ENCODE measurements around the gene FOXN4. TPM values are rescaled to one million over a fixed set of nuclear protein-coding genes. Genes with fewer than 3 reads are reported as not detected.
A peak's percentile ranks its signal among the peaks of the same experiment; 100 is the strongest.

The FOXN4 gene
- total RNA-seq, 1 experiment from 2014 or later: 0.37 TPM

GRCh38 chr12:109293106-109293505, 16.0 kb downstream of the FOXN4 start:
- no peaks in the 10 kb centered on the region for H3K9me3 Mint-ChIP-seq
- H3K27me3 Mint-ChIP-seq (ENCODE audit: low read depth): peaks cover 4% of the 10 kb centered on the region; the same call in 1 of the 2 replicates
- H3K4me1 Mint-ChIP-seq: peaks cover 16% of the 10 kb centered on the region
- H3K27ac Mint-ChIP-seq: no peak overlapping the region; the same call in 1 of the 2 replicates
- DNase-seq (ENCODE audit: low spot score) (no peak), ATAC-seq (no peak)
- POLR2A ChIA-PET: no interaction called here
- CTCF ChIA-PET: interaction anchor here (1.9 kb wide), 1 partner anchor 15 kb away, joined by 4 read pairs; no protein-coding TSS in a partner anchor
- no peak overlapping the region for H3K4me3 Mint-ChIP-seq
- no peaks in the 10 kb centered on the region for H3K36me3 Mint-ChIP-seq
- TF ChIP-seq PREB (CRISPR knock-in tag; IDR thresholded peaks at IDR 0.05; ENCODE audit: borderline replicate concordance) (no peak), SOX15 (CRISPR knock-in tag; IDR thresholded peaks at IDR 0.05) (no peak), ATF2 (CRISPR knock-in tag; IDR thresholded peaks at IDR 0.05; ENCODE audit: borderline replicate concordance, low read depth) (no peak), ATF1 (CRISPR knock-in tag; IDR thresholded peaks at IDR 0.05) (no peak), RORB (CRISPR knock-in tag; IDR thresholded peaks at IDR 0.05) (no peak)
- TF ChIP-seq, protein P1, sequence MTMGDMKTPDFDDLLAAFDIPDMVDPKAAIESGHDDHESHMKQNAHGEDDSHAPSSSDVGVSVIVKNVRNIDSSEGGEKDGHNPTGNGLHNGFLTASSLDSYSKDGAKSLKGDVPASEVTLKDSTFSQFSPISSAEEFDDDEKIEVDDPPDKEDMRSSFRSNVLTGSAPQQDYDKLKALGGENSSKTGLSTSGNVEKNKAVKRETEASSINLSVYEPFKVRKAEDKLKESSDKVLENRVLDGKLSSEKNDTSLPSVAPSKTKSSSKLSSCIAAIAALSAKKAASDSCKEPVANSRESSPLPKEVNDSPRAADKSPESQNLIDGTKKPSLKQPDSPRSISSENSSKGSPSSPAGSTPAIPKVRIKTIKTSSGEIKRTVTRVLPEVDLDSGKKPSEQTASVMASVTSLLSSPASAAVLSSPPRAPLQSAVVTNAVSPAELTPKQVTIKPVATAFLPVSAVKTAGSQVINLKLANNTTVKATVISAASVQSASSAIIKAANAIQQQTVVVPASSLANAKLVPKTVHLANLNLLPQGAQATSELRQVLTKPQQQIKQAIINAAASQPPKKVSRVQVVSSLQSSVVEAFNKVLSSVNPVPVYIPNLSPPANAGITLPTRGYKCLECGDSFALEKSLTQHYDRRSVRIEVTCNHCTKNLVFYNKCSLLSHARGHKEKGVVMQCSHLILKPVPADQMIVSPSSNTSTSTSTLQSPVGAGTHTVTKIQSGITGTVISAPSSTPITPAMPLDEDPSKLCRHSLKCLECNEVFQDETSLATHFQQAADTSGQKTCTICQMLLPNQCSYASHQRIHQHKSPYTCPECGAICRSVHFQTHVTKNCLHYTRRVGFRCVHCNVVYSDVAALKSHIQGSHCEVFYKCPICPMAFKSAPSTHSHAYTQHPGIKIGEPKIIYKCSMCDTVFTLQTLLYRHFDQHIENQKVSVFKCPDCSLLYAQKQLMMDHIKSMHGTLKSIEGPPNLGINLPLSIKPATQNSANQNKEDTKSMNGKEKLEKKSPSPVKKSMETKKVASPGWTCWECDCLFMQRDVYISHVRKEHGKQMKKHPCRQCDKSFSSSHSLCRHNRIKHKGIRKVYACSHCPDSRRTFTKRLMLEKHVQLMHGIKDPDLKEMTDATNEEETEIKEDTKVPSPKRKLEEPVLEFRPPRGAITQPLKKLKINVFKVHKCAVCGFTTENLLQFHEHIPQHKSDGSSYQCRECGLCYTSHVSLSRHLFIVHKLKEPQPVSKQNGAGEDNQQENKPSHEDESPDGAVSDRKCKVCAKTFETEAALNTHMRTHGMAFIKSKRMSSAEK (CRISPR knock-in tag; IDR thresholded peaks at IDR 0.05; ENCODE audit: borderline replicate concordance): no peak

- peaks cover 4% of the 10 kb centered on the region; the same call in 1 of the 2 replicates for H3K27me3 Mint-ChIP-seq (ENCODE audit: low read depth)
- no peaks in the 10 kb centered on the region for H3K36me3 Mint-ChIP-seq
- ChIA-PET POLR2A (no interaction called here), CTCF (interaction anchor here (1.1 to 1.9 kb wide), 4 partner anchors 15 to 181 kb away, joined by 3 to 5 read pairs (median 4); no protein-coding TSS in a partner anchor)
- ATAC-seq (no peak), DNase-seq (ENCODE audit: low spot score) (no peak)
- no peaks in the 10 kb centered on the region for H3K9me3 Mint-ChIP-seq
- no peak overlapping the region for H3K27ac Mint-ChIP-seq
- H3K4me1 Mint-ChIP-seq: peaks cover 16% of the 10 kb centered on the region
- H3K4me3 Mint-ChIP-seq: peak overlapping the region; percentile 49; the same call in 1 of the 2 replicates
- TF ChIP-seq ZNF423 (CRISPR knock-in tag; IDR thresholded peaks at IDR 0.05) (no peak), ZNF416 (CRISPR knock-in tag; IDR thresholded peaks at IDR 0.05) (no peak), OVOL2 (CRISPR knock-in tag; IDR thresholded peaks at IDR 0.05; ENCODE audit: borderline replicate concordance) (no peak), ARID4B (CRISPR knock-in tag; IDR thresholded peaks at IDR 0.05; ENCODE audit: borderline replicate concordance) (no peak), NR1H2 (CRISPR knock-in tag; IDR thresholded peaks at IDR 0.05) (no peak), ZNF281 (CRISPR knock-in tag; IDR thresholded peaks at IDR 0.05) (no peak), ZSCAN18 (CRISPR knock-in tag; IDR thresholded peaks at IDR 0.05) (no peak)
- TF ChIP-seq, protein P2, sequence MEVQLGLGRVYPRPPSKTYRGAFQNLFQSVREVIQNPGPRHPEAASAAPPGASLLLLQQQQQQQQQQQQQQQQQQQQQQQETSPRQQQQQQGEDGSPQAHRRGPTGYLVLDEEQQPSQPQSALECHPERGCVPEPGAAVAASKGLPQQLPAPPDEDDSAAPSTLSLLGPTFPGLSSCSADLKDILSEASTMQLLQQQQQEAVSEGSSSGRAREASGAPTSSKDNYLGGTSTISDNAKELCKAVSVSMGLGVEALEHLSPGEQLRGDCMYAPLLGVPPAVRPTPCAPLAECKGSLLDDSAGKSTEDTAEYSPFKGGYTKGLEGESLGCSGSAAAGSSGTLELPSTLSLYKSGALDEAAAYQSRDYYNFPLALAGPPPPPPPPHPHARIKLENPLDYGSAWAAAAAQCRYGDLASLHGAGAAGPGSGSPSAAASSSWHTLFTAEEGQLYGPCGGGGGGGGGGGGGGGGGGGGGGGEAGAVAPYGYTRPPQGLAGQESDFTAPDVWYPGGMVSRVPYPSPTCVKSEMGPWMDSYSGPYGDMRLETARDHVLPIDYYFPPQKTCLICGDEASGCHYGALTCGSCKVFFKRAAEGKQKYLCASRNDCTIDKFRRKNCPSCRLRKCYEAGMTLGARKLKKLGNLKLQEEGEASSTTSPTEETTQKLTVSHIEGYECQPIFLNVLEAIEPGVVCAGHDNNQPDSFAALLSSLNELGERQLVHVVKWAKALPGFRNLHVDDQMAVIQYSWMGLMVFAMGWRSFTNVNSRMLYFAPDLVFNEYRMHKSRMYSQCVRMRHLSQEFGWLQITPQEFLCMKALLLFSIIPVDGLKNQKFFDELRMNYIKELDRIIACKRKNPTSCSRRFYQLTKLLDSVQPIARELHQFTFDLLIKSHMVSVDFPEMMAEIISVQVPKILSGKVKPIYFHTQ (CRISPR knock-in tag; IDR thresholded peaks at IDR 0.05): no peak
- TF ChIP-seq, protein P3, sequence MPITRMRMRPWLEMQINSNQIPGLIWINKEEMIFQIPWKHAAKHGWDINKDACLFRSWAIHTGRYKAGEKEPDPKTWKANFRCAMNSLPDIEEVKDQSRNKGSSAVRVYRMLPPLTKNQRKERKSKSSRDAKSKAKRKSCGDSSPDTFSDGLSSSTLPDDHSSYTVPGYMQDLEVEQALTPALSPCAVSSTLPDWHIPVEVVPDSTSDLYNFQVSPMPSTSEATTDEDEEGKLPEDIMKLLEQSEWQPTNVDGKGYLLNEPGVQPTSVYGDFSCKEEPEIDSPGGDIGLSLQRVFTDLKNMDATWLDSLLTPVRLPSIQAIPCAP (CRISPR knock-in tag; IDR thresholded peaks at IDR 0.05): no peak
These were observed 16.8 kb downstream of the FOXN4 start for GRCh38 chr12:109292342-109292711.

All from WTC11 (cell line).